ENCODE measurements around the gene OR13F1. TPM values are rescaled to one million over a fixed set of nuclear protein-coding genes. Genes with fewer than 3 reads are reported as not detected.

The OR13F1 gene
- not detected in 3 replicates for total RNA-seq
- long read RNA-seq, result 0 reads

- H3K27me3 Mint-ChIP-seq (ENCODE audit: low read depth), result peaks cover 4% of the 10 kb centered on the region
- H3K27ac Mint-ChIP-seq (ENCODE audit: unreplicated experiment), result no peak within 1 kb of the TSS
- no peak within 1 kb of the TSS for H3K4me3 Mint-ChIP-seq (ENCODE audit: unreplicated experiment)
- TF ChIP-seq CTCF (IDR thresholded peaks at IDR 0.05), result no peak
- H3K36me3 Mint-ChIP-seq (ENCODE audit: low read depth), result no peaks in the 10 kb centered on the region
- DNase-seq (ENCODE audit: low spot score), result no peak
- no peaks in the 10 kb centered on the region for H3K4me1 Mint-ChIP-seq (ENCODE audit: low read depth)
- H3K9me3 Mint-ChIP-seq (ENCODE audit: low read depth), result no peaks in the 10 kb centered on the region
These were observed at the start of gene OR13F1 for GRCh38 chr9:104503963-104504362. Gene OR13F1 (plus strand): TSS chr9:104504263. CDS start chr9:104504263, 0 bp downstream.

- Mint-ChIP-seq H3K4me1 (ENCODE audit: low read depth) (no peaks in the 10 kb centered on the region), H3K36me3 (ENCODE audit: low read depth) (no peaks in the 10 kb centered on the region), H3K27ac (ENCODE audit: unreplicated experiment) (no peak overlapping the region), H3K4me3 (ENCODE audit: unreplicated experiment) (no peak overlapping the region), H3K9me3 (ENCODE audit: low read depth) (no peaks in the 10 kb centered on the region), H3K27me3 (ENCODE audit: low read depth) (peaks cover 15% of the 10 kb centered on the region)
- TF ChIP-seq CTCF (IDR thresholded peaks at IDR 0.05), result no peak
- no peak for DNase-seq (ENCODE audit: low spot score)
These were observed 47.2 kb upstream of the OR13F1 start for GRCh38 chr9:104456831-104457230.

GRCh38 chr9:104463864-104464263, 40.2 kb upstream of the OR13F1 start:
- TF ChIP-seq CTCF (IDR thresholded peaks at IDR 0.05), result no peak
- no peak for DNase-seq (ENCODE audit: low spot score)
- H3K27me3 Mint-ChIP-seq (ENCODE audit: low read depth), result peaks cover 4% of the 10 kb centered on the region
- no peak overlapping the region for H3K27ac Mint-ChIP-seq (ENCODE audit: unreplicated experiment)
- no peak overlapping the region for H3K4me3 Mint-ChIP-seq (ENCODE audit: unreplicated experiment)
- H3K36me3 Mint-ChIP-seq (ENCODE audit: low read depth), result no peaks in the 10 kb centered on the region
- H3K4me1 Mint-ChIP-seq (ENCODE audit: low read depth), result no peaks in the 10 kb centered on the region
- peaks cover 11% of the 10 kb centered on the region for H3K9me3 Mint-ChIP-seq (ENCODE audit: low read depth)

- DNase-seq (ENCODE audit: low spot score), result no peak
- Mint-ChIP-seq H3K36me3 (ENCODE audit: low read depth) (no peaks in the 10 kb centered on the region), H3K27ac (ENCODE audit: unreplicated experiment) (no peak overlapping the region), H3K4me3 (ENCODE audit: unreplicated experiment) (no peak overlapping the region), H3K9me3 (ENCODE audit: low read depth) (peaks cover 11% of the 10 kb centered on the region), H3K4me1 (ENCODE audit: low read depth) (no peaks in the 10 kb centered on the region), H3K27me3 (ENCODE audit: low read depth) (peaks cover 4% of the 10 kb centered on the region)
- no peak for TF ChIP-seq CTCF (IDR thresholded peaks at IDR 0.05)
These were observed 35.8 kb upstream of the OR13F1 start for GRCh38 chr9:104468261-104468660.

- H3K27ac Mint-ChIP-seq (ENCODE audit: unreplicated experiment), result no peak overlapping the region
- H3K4me3 Mint-ChIP-seq (ENCODE audit: unreplicated experiment), result no peak overlapping the region
- no peaks in the 10 kb centered on the region for H3K4me1 Mint-ChIP-seq (ENCODE audit: low read depth)
- no peaks in the 10 kb centered on the region for H3K36me3 Mint-ChIP-seq (ENCODE audit: low read depth)
- no peaks in the 10 kb centered on the region for H3K9me3 Mint-ChIP-seq (ENCODE audit: low read depth)
- peaks cover 16% of the 10 kb centered on the region for H3K27me3 Mint-ChIP-seq (ENCODE audit: low read depth)
- no peak for TF ChIP-seq CTCF (IDR thresholded peaks at IDR 0.05)
- no peak for DNase-seq (ENCODE audit: low spot score)
These were observed 21.0 kb upstream of the OR13F1 start for GRCh38 chr9:104482921-104483570.
